ENCODE measurements around the gene SPPL2B.

Gene SPPL2B

DNA sequence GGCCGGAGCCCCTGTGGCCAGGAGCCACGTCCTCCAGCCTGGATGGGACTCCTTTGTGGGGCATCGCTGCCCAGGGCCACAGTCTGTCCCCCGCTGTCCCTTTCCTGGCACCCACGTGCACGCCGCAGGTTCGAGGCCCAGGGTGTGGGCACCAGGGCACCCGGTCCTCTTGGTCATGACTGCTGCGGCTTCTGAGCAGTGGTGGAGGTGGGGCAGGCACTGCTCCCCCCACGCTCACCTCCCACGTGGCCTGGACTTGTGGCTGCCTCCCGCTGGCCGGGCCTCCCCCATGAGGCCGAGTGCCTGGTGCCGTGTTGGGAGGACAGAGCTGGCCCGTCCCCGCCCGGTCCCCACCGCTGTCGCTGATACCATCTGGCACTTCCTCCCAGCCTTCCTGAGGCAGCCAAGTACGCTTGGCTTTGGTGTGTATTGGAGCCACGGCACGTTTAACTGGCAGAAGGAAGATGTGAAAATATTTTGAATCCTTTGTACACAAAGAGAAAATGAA is 12.8 kb downstream of the SPPL2B start:
- TF ChIP-seq, protein P1, sequence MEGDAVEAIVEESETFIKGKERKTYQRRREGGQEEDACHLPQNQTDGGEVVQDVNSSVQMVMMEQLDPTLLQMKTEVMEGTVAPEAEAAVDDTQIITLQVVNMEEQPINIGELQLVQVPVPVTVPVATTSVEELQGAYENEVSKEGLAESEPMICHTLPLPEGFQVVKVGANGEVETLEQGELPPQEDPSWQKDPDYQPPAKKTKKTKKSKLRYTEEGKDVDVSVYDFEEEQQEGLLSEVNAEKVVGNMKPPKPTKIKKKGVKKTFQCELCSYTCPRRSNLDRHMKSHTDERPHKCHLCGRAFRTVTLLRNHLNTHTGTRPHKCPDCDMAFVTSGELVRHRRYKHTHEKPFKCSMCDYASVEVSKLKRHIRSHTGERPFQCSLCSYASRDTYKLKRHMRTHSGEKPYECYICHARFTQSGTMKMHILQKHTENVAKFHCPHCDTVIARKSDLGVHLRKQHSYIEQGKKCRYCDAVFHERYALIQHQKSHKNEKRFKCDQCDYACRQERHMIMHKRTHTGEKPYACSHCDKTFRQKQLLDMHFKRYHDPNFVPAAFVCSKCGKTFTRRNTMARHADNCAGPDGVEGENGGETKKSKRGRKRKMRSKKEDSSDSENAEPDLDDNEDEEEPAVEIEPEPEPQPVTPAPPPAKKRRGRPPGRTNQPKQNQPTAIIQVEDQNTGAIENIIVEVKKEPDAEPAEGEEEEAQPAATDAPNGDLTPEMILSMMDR (IDR thresholded peaks at IDR 0.05; ENCODE audit: low read depth, low read length) = no peak
- no peak for DNase-seq (ENCODE audit: extremely low read depth, low read depth)

DNA sequence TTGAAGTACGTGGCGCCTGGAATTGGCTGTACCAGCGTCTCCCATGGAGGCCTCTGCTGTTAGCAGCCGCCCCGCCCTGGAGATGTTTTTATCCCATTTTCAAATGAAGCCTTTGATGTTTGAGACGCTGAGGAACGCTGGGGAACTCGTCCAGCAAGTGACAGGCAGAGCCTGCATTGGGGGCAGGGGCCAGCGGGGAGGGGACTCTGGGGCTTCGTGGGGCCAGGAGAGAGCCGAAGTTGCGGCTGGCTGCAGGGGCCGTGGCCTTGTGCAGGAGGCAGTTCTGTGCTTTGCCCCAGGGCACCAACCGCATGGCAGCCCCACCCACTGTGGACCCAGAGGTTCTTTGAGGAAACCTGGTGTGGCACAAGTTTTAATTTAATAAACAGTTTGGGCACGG is 13.5 kb downstream of the SPPL2B start:
- TF ChIP-seq, protein P1 (IDR thresholded peaks at IDR 0.05; ENCODE audit: low read depth, low read length) = no peak
- DNase-seq (ENCODE audit: extremely low read depth, low read depth) = no peak

DNA sequence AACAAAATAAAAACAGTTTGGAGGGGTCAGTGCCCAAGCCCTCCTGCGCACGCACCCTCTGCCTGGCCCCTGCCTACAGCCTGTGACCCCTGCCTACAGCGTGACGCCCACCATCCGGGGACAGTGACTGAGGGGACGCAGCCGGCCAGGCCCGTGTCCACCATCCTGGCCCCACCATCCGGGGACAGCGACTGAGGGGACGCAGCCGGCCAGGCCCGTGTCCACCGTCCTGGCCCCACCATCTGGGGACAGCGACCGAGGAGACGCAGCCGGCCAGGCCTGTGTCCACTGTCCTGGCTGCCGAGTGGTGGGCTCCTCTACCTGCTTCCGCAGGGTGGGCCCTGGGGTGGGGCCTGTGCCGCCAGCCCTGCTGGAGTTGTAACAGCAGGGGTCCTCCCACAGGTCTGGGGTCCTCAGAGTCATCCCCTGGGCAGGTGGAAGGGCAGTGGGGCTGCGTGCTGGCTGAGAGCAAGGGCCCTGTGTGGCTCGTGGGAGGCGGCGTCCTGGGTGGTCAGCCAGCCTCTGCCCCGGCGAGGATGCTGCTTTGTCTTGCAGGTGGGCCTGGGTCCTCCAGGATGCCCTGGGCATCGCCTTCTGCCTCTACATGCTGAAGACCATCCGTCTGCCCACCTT is 14.3 kb downstream of the SPPL2B start:
- no peak for DNase-seq (ENCODE audit: extremely low read depth, low read depth)

DNA sequence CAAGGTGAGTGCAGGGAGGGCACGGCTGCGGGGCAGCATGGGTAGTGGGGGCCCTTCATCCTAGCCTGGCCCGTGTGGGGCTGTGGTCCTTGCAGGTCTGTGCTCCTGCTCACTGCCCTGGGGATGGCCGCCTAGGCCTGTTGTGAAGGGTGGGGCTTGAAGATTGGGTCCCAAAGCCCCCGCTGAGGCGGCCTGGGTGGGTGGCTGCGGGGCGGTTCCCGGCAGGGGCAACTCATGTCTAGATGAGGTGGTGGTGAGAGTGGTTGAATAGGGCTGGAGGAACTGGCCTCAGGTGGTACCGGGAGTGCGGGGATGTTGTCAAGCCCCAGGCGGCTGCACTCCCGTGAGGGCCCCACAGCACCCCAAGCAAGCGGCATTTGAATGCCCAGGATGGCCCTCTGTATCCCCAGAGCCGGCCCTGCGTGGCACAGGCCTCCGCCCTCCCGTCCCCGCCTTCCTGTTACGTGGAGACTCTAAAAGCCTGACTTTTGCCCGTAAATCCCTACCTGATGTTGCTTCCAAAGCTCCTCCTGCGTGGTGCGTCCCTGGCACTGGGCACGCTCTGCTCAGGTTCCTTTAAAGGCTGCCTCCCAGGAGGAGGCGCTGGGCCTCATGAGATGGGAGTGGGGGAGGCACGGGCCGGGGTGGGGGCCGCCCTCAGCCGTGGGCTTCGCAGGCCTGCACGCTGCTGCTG is 15.0 kb downstream of the SPPL2B start:
- no peak for DNase-seq (ENCODE audit: extremely low read depth, low read depth)
- TF ChIP-seq, protein P1 (IDR thresholded peaks at IDR 0.05; ENCODE audit: low read depth, low read length) = no peak

More for the DNA sequence above, 14.3 kb downstream of the SPPL2B start:
- TF ChIP-seq, protein P1 (IDR thresholded peaks at IDR 0.05; ENCODE audit: low read depth, low read length) = no peak

DNA sequence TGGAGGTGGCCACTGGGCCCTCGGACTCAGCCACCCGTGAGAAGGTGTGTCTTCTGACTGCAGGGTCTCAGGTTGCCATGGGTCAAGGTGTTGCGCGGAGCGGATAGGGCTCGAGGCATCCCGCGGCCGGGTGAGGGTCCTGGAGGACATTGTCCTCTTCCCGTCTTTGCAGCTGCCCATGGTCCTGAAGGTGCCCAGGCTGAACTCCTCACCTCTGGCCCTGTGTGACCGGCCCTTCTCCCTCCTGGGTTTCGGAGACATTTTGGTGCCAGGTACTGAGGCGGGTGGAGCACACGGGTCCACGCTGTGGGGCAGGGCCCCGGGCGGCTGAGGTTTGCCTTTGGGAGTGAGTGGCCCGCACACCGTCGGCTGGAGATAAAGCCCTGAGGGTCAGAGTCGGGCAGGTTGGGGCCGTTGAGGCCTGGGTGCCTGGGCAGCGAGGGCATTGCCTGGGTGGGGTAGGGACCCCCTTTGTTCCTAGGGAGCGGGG is 15.9 kb downstream of the SPPL2B start:
- DNase-seq (ENCODE audit: extremely low read depth, low read depth) = no peak
- TF ChIP-seq, protein P1 (IDR thresholded peaks at IDR 0.05; ENCODE audit: low read depth, low read length) = no peak

DNA sequence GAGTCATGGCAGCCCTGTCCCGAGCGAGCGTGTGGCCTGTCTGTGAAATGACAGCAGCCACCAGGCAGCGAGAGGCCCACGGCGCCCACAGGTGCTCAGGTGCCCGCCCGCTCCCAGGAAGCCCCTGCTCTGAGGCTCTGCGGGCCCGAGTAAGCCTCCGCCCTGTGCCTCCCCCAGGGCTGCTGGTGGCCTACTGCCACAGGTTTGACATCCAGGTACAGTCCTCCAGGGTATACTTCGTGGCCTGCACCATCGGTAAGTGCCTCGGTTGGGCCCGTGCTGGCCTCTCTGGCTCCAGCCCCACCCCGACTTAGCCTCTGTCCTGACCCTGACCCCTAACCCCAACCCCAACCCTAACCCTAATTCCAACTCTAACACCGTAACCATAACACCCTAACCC is 16.6 kb downstream of the SPPL2B start:
- no peak for DNase-seq (ENCODE audit: extremely low read depth, low read depth)
- TF ChIP-seq, protein P1 (IDR thresholded peaks at IDR 0.05; ENCODE audit: low read depth, low read length) = no peak
